Endodermal cell (in vitro differentiated cells): Measurements from ENCODE around the gene KLF6. TPM values are rescaled to one million over a fixed set of nuclear protein-coding genes. Genes with fewer than 3 reads are reported as not detected.

Experiments used
- DNase-seq: peaks from one replicate; pipeline ENCODE4 v3.0.0-alpha.2; 2017
- H3K27ac ChIP-seq: 2 replicates; pipeline ENCODE4 v1.5.1; 2013; ENCODE audit warnings: mild to moderate bottlenecking, low read depth, low read length, moderate library complexity
- H3K27me3 ChIP-seq: 2 replicates; pipeline ENCODE4 v1.6.1; 2013; ENCODE audit warnings: mild to moderate bottlenecking, low read length, moderate library complexity; ENCODE audit not compliant: insufficient read depth, control insufficient read depth, poor library complexity, severe bottlenecking
- H3K36me3 ChIP-seq: 2 replicates; pipeline ENCODE4 v1.7.0; 2013; ENCODE audit warnings: mild to moderate bottlenecking, low read length, moderate library complexity; ENCODE audit not compliant: control insufficient read depth, insufficient read depth
- H3K4me1 ChIP-seq: one replicate; pipeline ENCODE4 v1.7.0; 2013; ENCODE audit warnings: low read length; ENCODE audit not compliant: control insufficient read depth, insufficient read depth
- H3K4me3 ChIP-seq: 2 replicates; pipeline ENCODE4 v1.5.1; 2013; ENCODE audit warnings: mild to moderate bottlenecking, low read length, moderate library complexity
- H3K9ac ChIP-seq: 2 replicates; pipeline ENCODE4 v1.6.1; 2013; ENCODE audit warnings: mild to moderate bottlenecking, low read length, moderate library complexity; ENCODE audit not compliant: poor library complexity, severe bottlenecking; ENCODE audit errors: extremely low read depth
- H3K9me3 ChIP-seq: 2 replicates; pipeline ENCODE4 v1.6.1; 2013; ENCODE audit warnings: mild to moderate bottlenecking, low read length, moderate library complexity; ENCODE audit not compliant: control insufficient read depth
- H3K27ac Mint-ChIP-seq: 2 replicates; pipeline ENCODE4 v1.8.0; 2020; ENCODE audit warnings: mixed read lengths
- H3K27me3 Mint-ChIP-seq: 2 replicates; pipeline ENCODE4 v1.8.0; 2021; ENCODE audit warnings: mild to moderate bottlenecking, mixed read lengths; ENCODE audit not compliant: insufficient read depth
- H3K36me3 Mint-ChIP-seq: 2 replicates; pipeline ENCODE4 v1.8.0; 2020; ENCODE audit warnings: low read depth, mixed read lengths
- H3K4me1 Mint-ChIP-seq: 2 replicates; pipeline ENCODE4 v1.8.0; 2020; ENCODE audit warnings: mixed read lengths
- H3K4me3 Mint-ChIP-seq: 2 replicates; pipeline ENCODE4 v1.8.0; 2020; ENCODE audit warnings: mild to moderate bottlenecking, moderate library complexity, mixed read lengths
- H3K9me3 Mint-ChIP-seq: 2 replicates; pipeline ENCODE4 v1.8.0; 2020; ENCODE audit warnings: mild to moderate bottlenecking, mixed read lengths
- WGBS, 2 experiments: methylation state at CpG; one replicate each; pipeline versions ENCODE4 v1.1.5 to v1.1.7; 2013; ENCODE audit warnings: missing lambda C conversion rate in 2 of 2, mixed read lengths in 1 of 2; ENCODE audit not compliant: insufficient coverage in 1 of 2, insufficient read length in 1 of 2; 5-methylcytosine and 5-hydroxymethylcytosine counted together
- total RNA-seq, 2 donors: library from RNA; stranded (reverse); fragmentation: NEBNext Ultra II Directional in 1 of 2; extraction: Animal tissue kit (Norgen Biotek cat#: 25700) in 1 of 2; gene quantifications; 2 replicates in 1 of 2; 3 replicates in 1 of 2; pipeline ENCODE4 v1.2.1, GENCODE V29; 2021
- TF ChIP-seq, protein P1 (sequence below): fragments of 200-600 bp; sonication (generic); conservative IDR thresholded peaks from 2 replicates; pipeline ENCODE4 v1.5.0; 2021; ENCODE audit warnings: antibody characterized with exemption, mild to moderate bottlenecking

Gene KLF6
- total RNA-seq, 2 donors from 2014 or later, result 59.0 to 71.2 TPM

DNA sequence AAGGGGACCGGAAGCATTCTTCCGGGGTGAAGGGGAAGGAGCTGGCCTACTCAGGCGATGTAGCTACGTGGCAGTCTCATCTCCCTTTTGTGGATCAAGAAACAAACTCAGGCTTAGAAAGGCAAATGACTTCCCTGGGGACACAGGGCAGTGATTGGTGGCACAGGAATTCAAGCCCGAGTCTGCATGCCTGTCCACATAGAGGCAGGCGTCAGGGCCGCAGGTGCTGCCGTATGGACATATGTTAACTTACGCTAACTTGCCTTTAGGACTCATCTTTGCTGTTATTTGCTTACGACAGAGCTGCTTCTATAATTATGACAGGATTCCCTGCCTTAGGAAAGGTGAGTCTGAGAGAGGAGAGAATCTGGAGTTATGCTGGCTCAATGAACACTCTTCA is 42.3 kb upstream of the KLF6 start:
- Mint-ChIP-seq H3K27me3 (no peaks in the 10 kb centered on the region), H3K4me1 (peaks cover 91% of the 10 kb centered on the region)

DNA sequence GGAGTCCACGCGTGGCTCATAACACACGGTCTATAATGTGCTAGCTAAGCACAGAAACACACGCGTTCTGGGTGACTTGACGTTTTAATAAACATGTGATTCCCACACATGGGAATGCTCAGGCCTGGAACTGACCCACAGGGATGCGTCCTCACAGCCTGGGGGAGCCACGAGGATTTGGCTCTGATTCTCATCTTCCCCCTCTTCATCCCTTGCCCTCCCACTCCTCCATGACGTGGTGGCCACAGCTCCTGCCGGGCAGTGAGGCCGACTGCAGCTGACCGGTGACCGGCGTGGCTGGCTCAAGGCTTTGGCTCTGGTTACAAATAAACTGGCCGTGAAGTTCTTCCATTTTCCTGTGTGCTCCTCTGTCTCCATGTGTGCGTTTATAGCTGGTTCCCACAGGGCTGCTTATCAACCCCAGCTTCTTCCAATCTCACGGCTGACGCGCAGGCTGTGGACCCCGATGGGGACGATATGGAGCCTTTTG is 40.9 kb upstream of the KLF6 start:
- no peaks in the 10 kb centered on the region for H3K27me3 ChIP-seq
- H3K9me3 ChIP-seq, result no peaks in the 10 kb centered on the region
- Mint-ChIP-seq H3K9me3 (no peaks in the 10 kb centered on the region), H3K4me3 (no peak overlapping the region), H3K36me3 (no peaks in the 10 kb centered on the region), H3K4me1 (peaks cover 90% of the 10 kb centered on the region), H3K27me3 (no peaks in the 10 kb centered on the region), H3K27ac (peak overlapping the region; percentile 90)
- TF ChIP-seq, protein P1, sequence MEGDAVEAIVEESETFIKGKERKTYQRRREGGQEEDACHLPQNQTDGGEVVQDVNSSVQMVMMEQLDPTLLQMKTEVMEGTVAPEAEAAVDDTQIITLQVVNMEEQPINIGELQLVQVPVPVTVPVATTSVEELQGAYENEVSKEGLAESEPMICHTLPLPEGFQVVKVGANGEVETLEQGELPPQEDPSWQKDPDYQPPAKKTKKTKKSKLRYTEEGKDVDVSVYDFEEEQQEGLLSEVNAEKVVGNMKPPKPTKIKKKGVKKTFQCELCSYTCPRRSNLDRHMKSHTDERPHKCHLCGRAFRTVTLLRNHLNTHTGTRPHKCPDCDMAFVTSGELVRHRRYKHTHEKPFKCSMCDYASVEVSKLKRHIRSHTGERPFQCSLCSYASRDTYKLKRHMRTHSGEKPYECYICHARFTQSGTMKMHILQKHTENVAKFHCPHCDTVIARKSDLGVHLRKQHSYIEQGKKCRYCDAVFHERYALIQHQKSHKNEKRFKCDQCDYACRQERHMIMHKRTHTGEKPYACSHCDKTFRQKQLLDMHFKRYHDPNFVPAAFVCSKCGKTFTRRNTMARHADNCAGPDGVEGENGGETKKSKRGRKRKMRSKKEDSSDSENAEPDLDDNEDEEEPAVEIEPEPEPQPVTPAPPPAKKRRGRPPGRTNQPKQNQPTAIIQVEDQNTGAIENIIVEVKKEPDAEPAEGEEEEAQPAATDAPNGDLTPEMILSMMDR, result no peak
- H3K4me1 ChIP-seq, result peaks cover 46% of the 10 kb centered on the region
- no peak overlapping the region for H3K4me3 ChIP-seq
- H3K27ac ChIP-seq, result no peak overlapping the region
- WGBS, 2 experiments, result 96 to 97% methylated on average over 14 to 21 of the region's 21 CpGs
- peak overlapping the region; percentile 9 for H3K9ac ChIP-seq
- DNase-seq, result no peak
- no peaks in the 10 kb centered on the region for H3K36me3 ChIP-seq

More for the DNA sequence above, 42.3 kb upstream of the KLF6 start:
- 79 to 86% methylated on average over 8 to 10 of the region's 10 CpGs for WGBS, 2 experiments
- peaks cover 53% of the 10 kb centered on the region for H3K4me1 ChIP-seq
- peak overlapping the region; percentile 16 for H3K9ac ChIP-seq
- no peaks in the 10 kb centered on the region for H3K36me3 ChIP-seq
- H3K27me3 ChIP-seq, result no peaks in the 10 kb centered on the region
- H3K27ac ChIP-seq, result no peak overlapping the region
- peak overlapping the region; percentile 90 for H3K27ac Mint-ChIP-seq
- peak overlapping the region; percentile 25 for H3K4me3 Mint-ChIP-seq
- no peak overlapping the region for H3K4me3 ChIP-seq
- TF ChIP-seq, protein P1, result no peak
- H3K9me3 ChIP-seq, result no peaks in the 10 kb centered on the region
- no peaks in the 10 kb centered on the region for H3K36me3 Mint-ChIP-seq
- no peaks in the 10 kb centered on the region for H3K9me3 Mint-ChIP-seq
- DNase-seq, result no peak

DNA sequence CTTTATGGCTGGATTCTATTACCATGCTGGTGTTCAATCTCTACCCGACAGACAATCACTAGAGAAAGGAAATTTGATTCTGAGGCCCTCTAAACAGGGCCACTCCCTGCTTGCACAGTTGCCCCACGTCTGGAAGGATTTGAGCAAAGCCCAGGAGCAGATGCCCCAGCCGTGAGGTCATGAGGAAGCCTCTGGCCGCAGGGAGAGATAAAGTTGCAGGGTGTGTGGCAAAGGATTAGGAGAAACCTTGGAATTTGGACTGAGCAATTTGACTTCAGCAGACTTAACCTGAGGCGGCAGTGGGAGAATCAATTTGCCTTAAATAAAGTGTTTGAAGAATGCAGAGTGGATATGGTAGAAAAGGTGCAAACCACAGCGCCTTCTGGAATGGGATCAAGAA is 40.2 kb upstream of the KLF6 start:
- no peaks in the 10 kb centered on the region for H3K27me3 ChIP-seq
- no peaks in the 10 kb centered on the region for H3K36me3 ChIP-seq
- H3K27ac ChIP-seq, result no peak overlapping the region
- H3K36me3 Mint-ChIP-seq, result no peaks in the 10 kb centered on the region
- peak overlapping the region; percentile 3 for H3K4me3 Mint-ChIP-seq
- no peaks in the 10 kb centered on the region for H3K27me3 Mint-ChIP-seq
- WGBS, 2 experiments, result 71 to 73% methylated on average over 4 to 6 of the region's 6 CpGs
- TF ChIP-seq, protein P1, result no peak
- H3K9me3 ChIP-seq, result no peaks in the 10 kb centered on the region
- peak overlapping the region; percentile 47 for H3K9ac ChIP-seq
- H3K27ac Mint-ChIP-seq, result peak overlapping the region; percentile 90
- H3K4me1 ChIP-seq, result peaks cover 46% of the 10 kb centered on the region
- H3K4me3 ChIP-seq, result no peak overlapping the region
- no peaks in the 10 kb centered on the region for H3K9me3 Mint-ChIP-seq
- peaks cover 89% of the 10 kb centered on the region for H3K4me1 Mint-ChIP-seq
- no peak for DNase-seq
